Neuronal stem cell (in vitro differentiated cells): ENCODE measurements around the gene RALY.

Source experiments
- DNase-seq: peaks from one replicate; pipeline ENCODE4 v3.0.0-alpha.2; 2013; ENCODE audit warnings: low spot score
- H2AFZ ChIP-seq: one replicate; pipeline ENCODE4 v1.6.1; 2013; ENCODE audit warnings: mild to moderate bottlenecking, low read length, inconsistent platforms
- H2AK5ac ChIP-seq: 2 replicates; pipeline ENCODE4 v1.6.1; 2013; ENCODE audit warnings: low read depth, mild to moderate bottlenecking, inconsistent platforms, low read length, moderate library complexity, mixed read lengths
- H2BK120ac ChIP-seq: 2 replicates; pipeline ENCODE4 v1.6.1; 2013; ENCODE audit warnings: low read depth, mild to moderate bottlenecking, inconsistent platforms, low read length, moderate library complexity, mixed read lengths
- H2BK12ac ChIP-seq: one replicate; pipeline ENCODE4 v1.6.1; 2013; ENCODE audit warnings: low read length, inconsistent platforms
- H2BK15ac ChIP-seq: 2 replicates; pipeline ENCODE4 v1.6.1; 2013; ENCODE audit warnings: mild to moderate bottlenecking, low read length, inconsistent platforms, mixed read lengths
- H2BK5ac ChIP-seq: one replicate; pipeline ENCODE4 v1.6.1; 2013; ENCODE audit warnings: inconsistent platforms, mild to moderate bottlenecking, low read length, moderate library complexity
- H3K14ac ChIP-seq: one replicate; pipeline ENCODE4 v1.6.1; 2013; ENCODE audit warnings: low read length, inconsistent platforms
- H3K18ac ChIP-seq: 2 replicates; pipeline ENCODE4 v1.6.1; 2013; ENCODE audit warnings: low read length, inconsistent platforms
- H3K23ac ChIP-seq: 2 replicates; pipeline ENCODE4 v1.6.1; 2013; ENCODE audit warnings: low read depth, mild to moderate bottlenecking, mixed read lengths, low read length, inconsistent platforms; ENCODE audit not compliant: poor library complexity
- H3K27ac ChIP-seq: replicated peaks from 3 replicates; pipeline ENCODE4 v1.5.1; 2013; ENCODE audit warnings: low read length, inconsistent platforms
- H3K27me3 ChIP-seq, 3 experiments: 2 replicates each; pipeline ENCODE4 v1.6.1; 2013; ENCODE audit warnings: low read length in 3 of 3, mild to moderate bottlenecking in 2 of 3, inconsistent platforms in 1 of 3, low read depth in 1 of 3, mixed read lengths in 1 of 3, moderate library complexity in 1 of 3; ENCODE audit not compliant: control insufficient read depth in 3 of 3, insufficient read depth in 3 of 3
- H3K36me3 ChIP-seq, 2 donors: replicated peaks in 1 of 2; 2 replicates each; pipeline ENCODE4 v1.6.1; 2013; ENCODE audit warnings: low read length in 2 of 2; ENCODE audit not compliant: control insufficient read depth in 2 of 2, insufficient read depth in 2 of 2
- H3K4ac ChIP-seq: 2 replicates; pipeline ENCODE4 v1.6.1; 2013; ENCODE audit warnings: inconsistent platforms, mild to moderate bottlenecking, low read length, moderate library complexity
- H3K4me1 ChIP-seq, 2 donors: 1 replicate in 1 of 2; 2 replicates in 1 of 2; pipeline ENCODE4 v1.6.1; 2013; ENCODE audit warnings: low read length in 2 of 2, low read depth in 1 of 2; ENCODE audit not compliant: control insufficient read depth in 2 of 2, insufficient read depth in 1 of 2
- H3K4me2 ChIP-seq: one replicate; pipeline ENCODE4 v1.6.1; 2013; ENCODE audit warnings: mild to moderate bottlenecking, low read length, inconsistent platforms; ENCODE audit not compliant: insufficient read depth, poor library complexity, severe bottlenecking
- H3K4me3 ChIP-seq, 2 donors: 2 replicates each; pipeline ENCODE4 v1.5.1; 2013; ENCODE audit warnings: low read length in 2 of 2, mild to moderate bottlenecking in 2 of 2, inconsistent platforms in 1 of 2, moderate library complexity in 1 of 2
- H3K79me1 ChIP-seq: one replicate; pipeline ENCODE4 v1.6.1; 2013; ENCODE audit warnings: low read depth, mild to moderate bottlenecking, inconsistent platforms, low read length, moderate library complexity
- H3K9ac ChIP-seq: one replicate; pipeline ENCODE4 v1.6.1; 2013; ENCODE audit warnings: mild to moderate bottlenecking, low read depth, low read length, inconsistent platforms; ENCODE audit not compliant: poor library complexity
- H3K9me3 ChIP-seq, 2 donors: replicated peaks in 1 of 2; 2 replicates each; pipeline versions ENCODE3 to v1.6.1; 2013; ENCODE audit warnings: low read length in 2 of 2, mild to moderate bottlenecking in 2 of 2, inconsistent platforms in 1 of 2, low read depth in 1 of 2, mixed read lengths in 1 of 2, moderate library complexity in 1 of 2; ENCODE audit not compliant: control insufficient read depth in 2 of 2, insufficient read depth in 1 of 2
- H4K8ac ChIP-seq: one replicate; pipeline ENCODE4 v1.6.1; 2013; ENCODE audit warnings: low read depth, mild to moderate bottlenecking, inconsistent platforms, low read length, moderate library complexity
- H4K91ac ChIP-seq: one replicate; pipeline ENCODE4 v1.6.1; 2013; ENCODE audit warnings: low read length, low read depth, mild to moderate bottlenecking, inconsistent platforms; ENCODE audit not compliant: poor library complexity
- WGBS, 2 donors: extraction: QIAGEN DNeasy Blood & Tissue Kit; methylation state at CpG; one replicate each; pipeline ENCODE4 v1.1.7; 2013; ENCODE audit warnings: missing lambda C conversion rate in 2 of 2, mixed read lengths in 1 of 2; ENCODE audit not compliant: insufficient read length in 2 of 2, insufficient replicate concordance in 1 of 2; ENCODE audit errors: extremely low coverage in 2 of 2; 5-methylcytosine and 5-hydroxymethylcytosine counted together

RALY gene

DNA sequence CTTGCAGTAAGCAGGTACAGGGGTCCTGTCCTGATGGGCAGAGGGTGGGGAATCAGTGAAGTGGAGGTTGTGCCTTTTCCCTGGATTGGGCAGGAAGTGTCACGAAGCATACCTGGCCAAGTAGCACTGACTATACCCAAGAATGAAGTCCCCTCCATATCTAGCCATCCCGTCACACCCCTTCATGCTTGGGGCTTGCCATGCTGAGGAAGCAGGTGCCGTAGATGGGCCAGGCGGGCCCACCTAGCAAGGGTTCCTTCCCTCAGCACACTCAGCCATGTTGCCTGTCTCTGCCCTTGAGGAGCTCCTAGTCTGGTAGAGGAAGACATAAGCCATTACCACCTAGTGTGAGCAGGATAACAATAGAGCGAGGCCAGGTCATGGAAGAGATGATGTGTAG, 84.8 kb downstream of the RALY start:
- H2AK5ac ChIP-seq = no peak overlapping the region
- H3K9me3 ChIP-seq = no peaks in the 10 kb centered on the region
- H3K36me3 ChIP-seq = peaks cover 28 to 99% of the 10 kb centered on the region in 2 donors
- no peak overlapping the region for H2BK15ac ChIP-seq
- no peak overlapping the region for H2AFZ ChIP-seq
- H3K27me3 ChIP-seq = no peaks in the 10 kb centered on the region
- no peak overlapping the region for H4K91ac ChIP-seq
- no peak overlapping the region for H2BK12ac ChIP-seq
- no peak overlapping the region for H3K14ac ChIP-seq
- no peak overlapping the region for H2BK120ac ChIP-seq
- H4K8ac ChIP-seq = no peak overlapping the region
- WGBS, 2 donors = no CpG with 5 or more reads among the region's 5 CpGs
- no peak overlapping the region for H3K27ac ChIP-seq
- no peak overlapping the region for H3K4me3 ChIP-seq
- H3K23ac ChIP-seq = no peak overlapping the region
- no peak for DNase-seq
- no peak overlapping the region for H3K4ac ChIP-seq
- peaks cover 2% of the 10 kb centered on the region for H3K79me1 ChIP-seq
- H3K18ac ChIP-seq = no peak overlapping the region
- no peak overlapping the region for H3K9ac ChIP-seq
- no peaks in the 10 kb centered on the region for H3K4me1 ChIP-seq
- H2BK5ac ChIP-seq = no peak overlapping the region
- no peak overlapping the region for H3K4me2 ChIP-seq

DNA sequence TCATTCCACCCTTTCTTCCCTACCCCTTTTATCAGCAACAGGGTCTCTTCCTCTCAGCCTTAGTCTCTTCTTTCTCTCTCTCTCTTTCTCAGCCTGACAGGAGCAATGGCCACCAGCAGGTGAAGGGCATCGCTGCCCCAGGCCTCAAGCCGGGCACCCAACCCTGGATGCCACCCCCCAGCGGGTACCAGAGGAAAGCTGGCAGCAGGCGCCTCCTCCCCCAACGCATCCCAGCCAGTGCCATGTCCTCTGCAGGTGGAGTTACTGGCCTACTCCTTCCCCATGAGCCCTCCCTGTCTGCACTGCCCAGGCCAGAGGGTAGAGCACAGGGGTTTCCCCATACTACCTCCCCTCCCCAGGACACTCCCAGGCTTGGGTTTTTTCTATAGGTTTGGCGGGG, 86.1 kb downstream of the RALY start:
- no CpG with 5 or more reads among the region's 6 CpGs for WGBS, 2 donors
- H3K9me3 ChIP-seq = no peaks in the 10 kb centered on the region
- H2AFZ ChIP-seq = no peak overlapping the region
- no peak overlapping the region for H3K18ac ChIP-seq
- no peak overlapping the region for H4K91ac ChIP-seq
- H2BK5ac ChIP-seq = no peak overlapping the region
- no peak overlapping the region for H2BK120ac ChIP-seq
- H3K14ac ChIP-seq = no peak overlapping the region
- H2AK5ac ChIP-seq = no peak overlapping the region
- no peaks in the 10 kb centered on the region for H3K27me3 ChIP-seq
- no peak overlapping the region for H3K4me3 ChIP-seq
- no peak overlapping the region for H4K8ac ChIP-seq
- no peaks in the 10 kb centered on the region for H3K4me1 ChIP-seq
- H2BK15ac ChIP-seq = no peak overlapping the region
- no peak overlapping the region for H3K23ac ChIP-seq
- H3K9ac ChIP-seq = no peak overlapping the region
- peaks cover 2% of the 10 kb centered on the region for H3K79me1 ChIP-seq
- peaks cover 34 to 99% of the 10 kb centered on the region in 2 donors for H3K36me3 ChIP-seq
- DNase-seq = no peak
- H3K4me2 ChIP-seq = no peak overlapping the region
- no peak overlapping the region for H3K27ac ChIP-seq
- no peak overlapping the region for H2BK12ac ChIP-seq
- no peak overlapping the region for H3K4ac ChIP-seq

DNA sequence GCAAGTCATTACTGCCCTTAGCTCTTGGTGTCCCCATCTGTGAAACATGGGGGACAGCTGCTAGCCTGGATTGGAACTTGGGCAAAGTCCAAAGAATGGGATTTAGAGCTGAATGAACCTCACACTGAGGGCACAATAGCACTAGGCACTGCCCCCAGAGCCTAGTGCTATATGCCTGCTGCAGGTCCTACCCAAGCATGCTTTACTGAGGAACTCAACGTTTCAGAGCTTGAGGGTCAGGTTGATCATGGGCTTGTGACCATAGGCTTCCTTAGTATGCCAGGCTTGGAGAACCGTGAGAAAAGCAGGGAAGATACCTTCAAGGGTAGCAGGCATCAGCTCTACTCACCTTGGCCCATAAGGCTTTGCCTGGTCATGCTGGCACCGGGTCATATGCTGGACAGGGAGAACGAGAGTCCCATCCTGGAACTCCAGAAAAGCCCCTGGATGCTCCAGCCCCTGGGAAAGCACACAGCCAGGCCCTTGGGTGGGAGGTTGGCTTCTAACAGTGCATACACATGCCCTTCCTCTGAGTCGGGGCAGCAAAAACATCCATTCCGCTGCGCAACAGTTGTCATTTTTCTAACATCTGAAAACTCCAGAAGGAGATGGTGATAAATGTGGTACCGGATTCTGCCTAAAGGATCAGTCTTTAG, 88.6 kb downstream of the RALY start:
- Histone ChIP-seq H3K4me1 (no peaks in the 10 kb centered on the region), H2AK5ac (no peak overlapping the region), H3K79me1 (peaks cover 2% of the 10 kb centered on the region), H2BK120ac (no peak overlapping the region), H3K23ac (no peak overlapping the region), H2BK15ac (no peak overlapping the region), H3K9me3 (no peaks in the 10 kb centered on the region), H3K4me2 (no peak overlapping the region), H2BK5ac (no peak overlapping the region), H3K18ac (no peak overlapping the region), H3K27ac (no peak overlapping the region), H3K4ac (no peak overlapping the region), H4K91ac (no peak overlapping the region), H2AFZ (no peak overlapping the region), H4K8ac (no peak overlapping the region), H3K4me3 (no peak overlapping the region), H3K36me3 (peaks cover 23 to 98% of the 10 kb centered on the region in 2 donors), H3K27me3 (no peaks in the 10 kb centered on the region), H2BK12ac (no peak overlapping the region), H3K9ac (no peak overlapping the region), H3K14ac (no peak overlapping the region)
- WGBS, 2 donors = no CpG with 5 or more reads among the region's 8 CpGs
- DNase-seq = no peak

DNA sequence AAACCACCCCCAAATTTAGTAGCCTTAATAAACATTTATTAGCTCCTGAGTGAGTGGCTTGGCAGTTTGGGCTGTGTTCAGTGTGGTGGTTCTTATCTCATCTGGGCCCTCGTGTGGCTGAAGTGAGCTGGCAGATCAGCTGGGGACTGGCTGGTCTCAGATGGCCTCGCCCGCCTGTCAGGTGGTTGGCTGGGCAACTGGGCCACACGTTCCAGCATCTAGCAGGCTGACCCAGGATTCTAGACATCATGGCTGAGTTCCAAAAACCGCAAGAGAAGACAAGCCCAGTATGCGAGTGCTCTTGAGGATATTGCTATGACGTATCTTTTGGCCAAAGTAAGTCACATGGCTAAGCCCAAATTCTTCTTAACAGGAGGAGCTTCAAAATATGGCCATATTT, 89.4 kb downstream of the RALY start:
- Histone ChIP-seq H3K18ac (no peak overlapping the region), H2BK15ac (no peak overlapping the region), H3K4ac (no peak overlapping the region), H2AK5ac (no peak overlapping the region), H4K8ac (no peak overlapping the region), H4K91ac (no peak overlapping the region), H3K4me1 (no peaks in the 10 kb centered on the region), H2AFZ (no peak overlapping the region), H3K27me3 (no peaks in the 10 kb centered on the region), H3K9ac (no peak overlapping the region), H3K23ac (peak overlapping the region; percentile 23), H3K36me3 (peaks cover 20 to 96% of the 10 kb centered on the region in 2 donors), H3K79me1 (peaks cover 2% of the 10 kb centered on the region), H3K27ac (no peak overlapping the region), H3K14ac (no peak overlapping the region), H2BK120ac (no peak overlapping the region), H2BK12ac (no peak overlapping the region), H3K4me3 (no peak overlapping the region), H3K9me3 (no peaks in the 10 kb centered on the region), H2BK5ac (no peak overlapping the region), H3K4me2 (no peak overlapping the region)
- no peak for DNase-seq
- WGBS, 2 donors = no CpG with 5 or more reads among the region's 7 CpGs
